ENCODE measurements around the gene FCHSD2. TPM values are rescaled to one million over a fixed set of nuclear protein-coding genes. Genes with fewer than 3 reads are reported as not detected.
A peak's percentile ranks its signal among the peaks of the same experiment; 100 is the strongest.

Gene FCHSD2
- total RNA-seq, 2 donors from 2014 or later, result 21.7 to 22.3 TPM

DNA sequence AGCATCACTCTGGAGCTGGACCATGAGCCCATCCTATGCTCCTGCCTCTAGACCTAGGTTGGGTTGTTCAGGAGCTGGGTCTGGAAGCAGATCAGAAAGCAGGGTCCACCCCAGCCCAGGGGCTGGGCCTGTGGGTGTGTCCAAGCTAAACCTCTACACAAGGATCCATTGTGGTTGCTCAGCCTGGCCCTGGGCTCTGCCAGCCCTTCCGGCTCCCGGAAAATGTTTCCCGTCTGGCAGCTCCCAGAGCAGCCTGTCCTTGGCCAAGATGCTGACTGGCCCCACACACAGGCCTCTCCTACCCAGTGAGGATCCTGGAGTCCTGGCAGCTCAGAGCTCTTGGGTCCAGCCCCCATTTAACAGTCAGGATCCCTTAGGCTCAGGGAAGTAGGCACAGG lies 35.3 kb upstream of the FCHSD2 start:
- Mint-ChIP-seq H3K27me3 (no peaks in the 10 kb centered on the region), H3K4me1 (no peaks in the 10 kb centered on the region), H3K4me3 (no peak overlapping the region), H3K9me3 (no peaks in the 10 kb centered on the region), H3K36me3 (ENCODE audit: low read depth) (no peaks in the 10 kb centered on the region), H3K27ac (no peak overlapping the region)
- ATAC-seq (replicated peaks), result no peak

DNA sequence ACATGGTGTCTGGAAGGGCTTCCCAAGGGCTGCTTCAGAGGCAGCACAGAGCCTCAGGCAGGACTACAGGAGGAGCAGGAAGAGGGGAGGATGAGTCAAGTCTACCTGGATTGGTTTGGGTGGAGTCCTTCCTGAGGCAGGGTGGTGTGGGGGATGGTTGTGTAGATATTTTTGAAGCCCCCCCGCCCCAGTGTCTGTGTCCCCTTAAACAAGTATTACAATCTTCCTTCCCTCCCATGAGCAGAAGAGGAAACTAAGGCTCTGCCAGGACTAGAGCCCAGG lies 34.7 kb upstream of the FCHSD2 start:
- Mint-ChIP-seq H3K4me1 (no peaks in the 10 kb centered on the region), H3K27me3 (no peaks in the 10 kb centered on the region), H3K9me3 (no peaks in the 10 kb centered on the region), H3K4me3 (no peak overlapping the region), H3K36me3 (ENCODE audit: low read depth) (no peaks in the 10 kb centered on the region), H3K27ac (peak overlapping the region; percentile 10)
- no peak for ATAC-seq (replicated peaks)

DNA sequence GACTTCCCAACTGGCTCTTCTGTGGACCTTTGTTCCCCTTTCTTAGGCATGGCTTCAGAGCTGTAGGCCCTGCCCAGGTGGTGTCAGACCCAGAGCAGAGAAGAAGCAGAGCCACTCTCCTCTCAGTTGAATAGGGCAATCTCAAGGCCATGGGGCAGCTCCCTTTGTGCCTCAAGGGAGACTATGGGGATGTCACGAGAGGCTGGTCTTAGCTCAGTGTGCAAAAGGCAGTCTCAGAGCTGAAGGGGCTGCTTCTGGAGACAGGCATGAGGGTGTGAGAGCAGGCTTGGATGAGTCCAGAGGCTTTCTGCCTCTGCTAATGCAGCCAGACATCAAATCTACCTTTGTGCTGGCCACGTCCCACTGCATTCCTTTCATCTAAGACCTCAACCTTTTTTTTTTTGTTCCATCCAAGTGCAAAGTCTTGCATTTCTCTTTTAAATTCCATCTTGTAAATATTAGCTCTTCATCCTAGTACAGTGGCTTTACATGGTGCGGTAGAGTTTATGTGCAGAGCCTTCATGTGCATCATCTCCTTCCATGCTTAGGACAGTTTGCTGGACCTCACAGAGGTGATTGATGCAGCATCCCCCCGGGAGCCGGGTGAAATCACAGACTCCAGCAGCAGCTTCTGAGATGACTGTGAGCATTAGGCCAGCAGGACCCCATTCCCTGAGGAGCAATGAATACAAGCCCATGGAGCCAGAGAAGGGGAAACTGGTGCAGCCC lies 34.2 kb upstream of the FCHSD2 start:
- Mint-ChIP-seq H3K27ac (peak overlapping the region; percentile 10), H3K36me3 (ENCODE audit: low read depth) (no peaks in the 10 kb centered on the region), H3K27me3 (no peaks in the 10 kb centered on the region), H3K9me3 (no peaks in the 10 kb centered on the region), H3K4me3 (no peak overlapping the region), H3K4me1 (no peaks in the 10 kb centered on the region)
- ATAC-seq (replicated peaks), result no peak

DNA sequence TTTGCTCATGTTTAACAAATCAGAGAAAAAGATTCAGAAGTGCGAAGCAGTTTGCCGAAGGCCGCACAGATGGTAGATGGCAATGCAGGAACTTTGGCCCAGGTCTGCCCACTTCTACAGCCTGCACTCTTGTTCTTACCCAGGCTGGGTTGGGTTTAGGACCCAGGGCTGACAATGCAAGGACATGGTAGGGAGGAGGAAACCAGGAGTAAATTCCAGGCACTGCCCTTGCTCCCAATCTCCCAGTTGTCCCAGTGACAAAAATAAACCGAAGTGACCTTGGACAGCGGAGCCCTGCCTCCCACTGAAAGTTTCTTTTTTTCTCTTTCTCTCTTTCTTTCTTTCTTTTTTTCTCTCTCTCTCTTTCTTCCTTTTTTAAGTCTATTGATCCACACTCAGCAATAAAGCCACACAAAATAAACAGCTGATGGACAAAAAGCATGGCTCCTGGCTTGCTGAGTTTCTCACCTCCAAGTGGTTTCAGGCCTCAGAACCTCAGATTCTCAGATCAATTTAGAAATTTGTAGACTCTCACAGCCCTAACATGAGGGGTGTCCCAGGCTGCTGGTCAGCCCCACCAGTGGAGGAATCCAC lies 33.5 kb upstream of the FCHSD2 start:
- H3K27me3 Mint-ChIP-seq, result no peaks in the 10 kb centered on the region
- ATAC-seq (replicated peaks), result no peak

DNA sequence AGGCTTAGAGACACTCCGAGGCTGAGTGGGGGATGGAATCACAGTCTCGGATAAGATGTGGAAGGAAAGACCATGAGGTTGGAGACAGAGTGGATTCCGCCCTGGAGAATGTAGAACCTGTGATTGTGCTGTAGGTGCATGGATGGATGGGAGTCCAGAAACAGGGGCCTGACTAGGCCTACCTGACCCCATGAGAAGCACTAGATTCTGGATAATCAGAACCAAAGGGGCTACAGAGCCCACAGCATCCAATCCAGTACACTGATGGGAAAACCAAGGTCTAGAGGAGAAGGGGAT lies 32.3 kb upstream of the FCHSD2 start:
- Mint-ChIP-seq H3K4me3 (no peak overlapping the region), H3K4me1 (no peaks in the 10 kb centered on the region), H3K36me3 (ENCODE audit: low read depth) (no peaks in the 10 kb centered on the region), H3K9me3 (no peaks in the 10 kb centered on the region), H3K27ac (no peak overlapping the region), H3K27me3 (no peaks in the 10 kb centered on the region)
- ATAC-seq (replicated peaks), result no peak

More for the DNA sequence above, 33.5 kb upstream of the FCHSD2 start:
- H3K36me3 Mint-ChIP-seq (ENCODE audit: low read depth), result no peaks in the 10 kb centered on the region
- H3K27ac Mint-ChIP-seq, result no peak overlapping the region
- H3K9me3 Mint-ChIP-seq, result no peaks in the 10 kb centered on the region
- H3K4me3 Mint-ChIP-seq, result no peak overlapping the region
- H3K4me1 Mint-ChIP-seq, result no peaks in the 10 kb centered on the region

DNA sequence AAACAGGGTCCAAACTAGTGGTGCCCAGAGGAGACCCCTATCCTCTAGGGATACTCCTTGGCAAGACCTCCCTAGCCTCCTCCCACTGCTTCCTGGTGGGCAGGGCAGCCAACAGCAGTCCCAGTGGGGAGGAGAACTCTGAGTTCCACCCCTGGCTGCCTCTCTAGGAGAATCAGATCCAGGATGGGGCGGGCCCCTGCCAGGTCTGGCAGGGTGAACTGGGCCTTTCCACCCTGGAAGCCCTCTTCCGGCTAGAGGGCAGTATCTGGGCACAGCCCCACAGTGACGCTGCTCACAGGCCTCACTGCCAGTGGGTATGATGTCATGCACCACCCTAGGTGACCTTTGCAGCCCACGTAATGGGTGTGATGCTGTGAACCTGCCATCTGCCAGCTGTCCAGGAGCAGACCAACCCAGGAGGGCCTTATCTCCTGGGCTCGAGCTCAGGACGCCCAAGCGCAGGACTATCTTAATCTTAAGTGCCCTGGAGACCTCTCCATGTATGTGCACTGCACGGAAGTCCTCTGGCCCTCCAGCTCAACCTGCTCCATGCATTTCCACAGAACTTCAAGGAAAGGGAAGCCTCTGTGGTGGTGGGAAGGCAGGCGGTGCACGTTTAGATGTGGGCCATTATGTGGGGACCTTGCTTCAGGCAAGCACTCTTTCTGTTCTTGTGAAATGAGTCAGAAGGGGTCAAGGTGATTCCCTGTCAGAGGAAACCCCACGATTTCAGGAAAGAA lies 31.8 kb upstream of the FCHSD2 start:
- Mint-ChIP-seq H3K36me3 (ENCODE audit: low read depth) (no peaks in the 10 kb centered on the region), H3K4me1 (no peaks in the 10 kb centered on the region), H3K27ac (no peak overlapping the region), H3K27me3 (no peaks in the 10 kb centered on the region), H3K4me3 (no peak overlapping the region), H3K9me3 (no peaks in the 10 kb centered on the region)
- ATAC-seq (replicated peaks), result no peak

DNA sequence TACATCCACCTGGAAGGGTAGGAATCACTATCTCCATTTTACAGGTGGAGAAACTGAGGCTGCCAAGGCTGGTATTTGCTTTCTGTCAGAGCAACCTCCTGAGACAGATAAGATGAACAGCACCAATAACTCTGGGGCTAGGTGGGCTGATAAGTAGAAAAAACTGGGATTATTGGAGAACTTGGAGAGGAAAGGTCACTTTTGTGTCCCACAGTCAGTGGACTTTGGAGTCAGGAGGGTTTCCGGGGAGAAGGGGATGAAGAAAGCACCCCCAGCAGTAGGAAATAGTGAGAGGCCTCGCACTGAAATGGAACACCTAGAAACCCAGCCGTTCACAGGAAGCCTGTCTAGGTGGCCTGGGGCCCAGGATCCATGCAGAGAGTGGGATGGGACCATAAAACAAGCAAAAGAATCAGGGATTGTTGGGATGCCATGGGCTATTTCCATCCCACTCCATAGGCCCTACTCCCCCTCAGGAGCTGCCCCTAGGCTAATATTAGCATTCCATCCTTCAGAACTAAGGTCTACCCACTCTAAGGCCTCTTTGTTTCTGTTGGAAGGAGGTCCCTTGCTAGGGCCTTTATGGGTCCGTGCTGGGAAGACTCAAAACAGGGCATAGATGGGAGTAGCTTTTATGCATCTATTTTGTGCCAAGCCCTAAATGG lies 31.0 kb upstream of the FCHSD2 start:
- H3K27ac Mint-ChIP-seq, result peak overlapping the region; percentile 36
- H3K9me3 Mint-ChIP-seq, result no peaks in the 10 kb centered on the region
- no peaks in the 10 kb centered on the region for H3K4me1 Mint-ChIP-seq
- ATAC-seq (replicated peaks), result no peak
- H3K36me3 Mint-ChIP-seq (ENCODE audit: low read depth), result no peaks in the 10 kb centered on the region
- no peak overlapping the region for H3K4me3 Mint-ChIP-seq
- H3K27me3 Mint-ChIP-seq, result no peaks in the 10 kb centered on the region

DNA sequence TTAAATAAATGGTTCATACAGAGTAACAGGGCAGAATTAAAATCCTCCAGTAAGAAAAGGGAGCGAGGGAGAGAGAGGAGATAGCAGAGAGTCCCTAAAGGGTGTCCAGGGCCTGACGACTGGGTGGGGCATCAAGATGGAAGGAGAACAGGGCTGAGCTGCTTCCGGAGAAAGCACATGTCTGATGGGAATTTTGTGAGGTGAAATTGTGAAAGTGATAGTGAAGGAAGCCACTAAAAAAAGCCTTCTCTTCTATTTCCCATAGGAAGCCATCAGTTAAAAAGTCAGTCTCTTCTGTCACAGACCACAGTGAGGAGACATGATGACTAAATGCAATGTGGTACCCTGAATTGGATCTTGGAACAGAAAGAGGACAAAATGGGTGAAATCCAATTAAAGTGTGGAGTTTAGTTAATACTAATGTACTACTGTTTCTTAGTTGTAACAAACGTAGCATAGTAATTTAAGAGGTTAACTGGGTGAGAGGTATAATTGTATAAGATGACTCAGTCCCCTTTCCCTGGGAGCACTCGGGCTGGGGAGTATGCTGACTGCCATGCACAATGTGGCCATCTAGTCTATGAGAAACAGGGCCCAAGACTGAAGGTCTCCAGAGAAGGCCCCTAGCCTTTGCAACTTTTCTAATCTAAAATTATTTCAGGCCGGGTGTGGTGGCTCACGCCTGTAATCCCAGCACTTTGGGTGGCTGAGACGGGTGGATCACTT lies 29.5 kb upstream of the FCHSD2 start:
- Mint-ChIP-seq H3K36me3 (ENCODE audit: low read depth) (no peaks in the 10 kb centered on the region), H3K4me3 (no peak overlapping the region), H3K27me3 (no peaks in the 10 kb centered on the region), H3K27ac (no peak overlapping the region), H3K4me1 (no peaks in the 10 kb centered on the region), H3K9me3 (no peaks in the 10 kb centered on the region)
- no peak for ATAC-seq (replicated peaks)

DNA sequence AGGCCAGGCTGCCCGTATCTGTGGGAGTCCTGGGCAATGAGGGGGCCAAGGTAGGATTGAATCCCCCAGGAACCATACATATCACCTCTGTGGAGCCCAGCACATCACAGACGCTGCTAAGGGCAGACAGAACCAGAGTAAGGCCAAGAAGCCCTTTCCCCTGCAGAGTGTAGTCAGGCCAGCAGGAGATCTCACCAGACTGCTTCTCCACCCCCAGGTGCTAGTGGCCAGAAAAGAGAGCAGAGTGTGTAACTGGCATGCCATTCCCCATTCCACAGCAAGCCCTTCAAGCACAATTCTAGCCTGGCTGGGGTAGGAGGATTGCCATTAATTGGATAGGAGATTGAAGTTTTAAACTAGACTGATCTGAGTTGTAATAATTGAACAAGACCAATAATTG lies 28.0 kb upstream of the FCHSD2 start:
- H3K4me3 Mint-ChIP-seq, result no peak overlapping the region
- H3K27ac Mint-ChIP-seq, result no peak overlapping the region
- H3K27me3 Mint-ChIP-seq, result no peaks in the 10 kb centered on the region
- no peaks in the 10 kb centered on the region for H3K9me3 Mint-ChIP-seq
- H3K4me1 Mint-ChIP-seq, result no peaks in the 10 kb centered on the region
- no peak for ATAC-seq (replicated peaks)
- no peaks in the 10 kb centered on the region for H3K36me3 Mint-ChIP-seq (ENCODE audit: low read depth)

DNA sequence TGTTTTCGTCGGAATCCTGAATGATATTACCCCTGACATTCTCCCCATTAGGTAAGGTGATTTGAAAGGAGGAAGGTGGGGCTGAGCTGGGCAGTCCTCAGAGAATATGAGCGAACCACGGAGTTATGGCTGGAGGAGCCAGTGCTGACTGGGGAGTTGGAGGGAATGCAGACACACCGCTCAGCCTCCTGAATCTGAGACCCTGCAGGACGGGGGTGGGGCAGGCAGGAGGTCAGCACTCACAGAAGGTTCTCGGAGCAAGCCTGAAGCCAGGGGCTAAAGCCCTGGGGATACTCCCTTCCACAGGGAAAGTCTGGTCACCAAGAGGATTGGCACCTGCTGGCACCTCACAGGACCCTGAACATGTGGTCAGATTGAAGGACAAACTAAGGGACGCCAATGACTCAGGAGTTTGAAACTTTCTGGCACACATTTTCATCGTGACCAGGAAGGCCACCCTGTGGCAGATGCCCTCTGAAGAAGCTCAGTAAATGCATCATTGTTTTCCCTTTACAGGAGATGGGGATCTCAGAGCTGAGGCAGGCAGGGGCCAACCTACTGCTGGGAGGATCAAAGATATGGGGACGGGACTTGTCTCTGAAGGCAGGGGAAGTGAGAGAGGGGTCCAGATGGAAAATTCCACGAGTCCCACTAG lies 26.9 kb upstream of the FCHSD2 start:
- Mint-ChIP-seq H3K4me1 (no peaks in the 10 kb centered on the region), H3K36me3 (ENCODE audit: low read depth) (no peaks in the 10 kb centered on the region), H3K27me3 (no peaks in the 10 kb centered on the region), H3K9me3 (no peaks in the 10 kb centered on the region), H3K27ac (no peak overlapping the region), H3K4me3 (no peak overlapping the region)
- no peak for ATAC-seq (replicated peaks)

DNA sequence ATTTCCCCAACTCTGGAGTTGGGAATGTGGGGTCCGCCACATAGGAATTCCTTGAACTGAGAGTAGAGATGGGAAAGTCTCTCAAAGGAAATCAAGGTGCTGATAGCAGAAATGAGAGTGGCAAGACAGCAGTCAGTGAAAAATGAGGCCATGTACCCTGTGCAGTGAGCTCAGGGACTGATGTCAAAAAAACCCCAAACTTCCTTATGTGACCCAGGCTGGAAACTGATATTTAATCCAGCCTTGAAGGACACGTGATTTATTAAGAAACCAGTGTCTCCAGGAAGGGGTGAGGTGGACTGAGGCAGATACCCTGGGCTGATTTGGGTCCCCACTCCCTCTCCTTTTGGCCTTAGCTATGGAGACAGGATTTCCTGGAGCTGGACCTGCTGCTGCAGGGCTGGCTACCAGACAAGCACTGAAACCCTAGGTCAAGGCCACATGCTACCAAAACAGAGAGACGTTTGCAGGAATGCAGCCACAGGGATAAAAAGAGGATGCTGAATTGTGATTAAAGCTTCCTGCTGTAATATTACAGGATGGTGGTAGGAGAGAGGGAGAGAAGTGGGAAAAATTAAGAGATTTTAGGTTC lies 25.3 kb upstream of the FCHSD2 start:
- ATAC-seq (replicated peaks), result no peak
- H3K4me3 Mint-ChIP-seq, result no peak overlapping the region
- no peaks in the 10 kb centered on the region for H3K4me1 Mint-ChIP-seq
- H3K36me3 Mint-ChIP-seq (ENCODE audit: low read depth), result no peaks in the 10 kb centered on the region
- no peaks in the 10 kb centered on the region for H3K27me3 Mint-ChIP-seq
- H3K9me3 Mint-ChIP-seq, result no peaks in the 10 kb centered on the region
- H3K27ac Mint-ChIP-seq, result no peak overlapping the region

DNA sequence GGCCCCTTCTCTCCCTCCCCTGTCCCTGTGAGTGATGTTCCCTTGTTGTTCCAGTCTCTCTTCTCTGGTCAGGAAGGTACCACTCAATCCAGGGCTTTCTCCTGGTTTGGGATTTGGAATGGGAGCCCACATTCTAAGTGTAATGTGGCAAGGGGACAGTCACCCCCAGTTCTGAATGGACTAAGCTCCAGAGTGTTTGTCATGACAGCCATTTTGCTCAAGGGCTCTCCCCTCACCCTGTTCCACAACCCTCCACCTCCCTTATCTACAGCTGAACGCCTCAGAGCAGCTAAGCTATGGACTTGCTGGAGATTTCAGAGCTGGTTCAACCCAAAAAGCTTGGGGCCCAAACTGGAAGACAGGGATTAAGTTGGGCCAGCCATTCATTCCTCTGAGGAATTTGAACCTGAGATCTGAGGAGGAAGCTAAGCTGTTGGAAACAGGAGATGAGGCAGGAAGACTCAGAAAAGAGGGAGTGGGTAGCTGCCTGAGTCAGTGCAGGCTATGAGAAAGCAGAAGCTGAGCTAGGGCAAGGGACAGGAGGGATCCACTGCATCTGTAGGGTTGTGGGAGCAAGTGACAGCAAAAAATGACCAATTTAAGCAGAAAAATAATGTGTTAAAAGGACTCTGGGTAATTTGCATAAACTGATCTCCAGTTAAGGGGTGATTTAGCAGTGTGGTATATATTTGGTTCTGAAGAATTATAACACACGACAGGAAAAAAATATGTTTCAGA lies 22.9 kb upstream of the FCHSD2 start:
- Mint-ChIP-seq H3K27ac (no peak overlapping the region), H3K27me3 (no peaks in the 10 kb centered on the region), H3K36me3 (ENCODE audit: low read depth) (no peaks in the 10 kb centered on the region), H3K4me1 (no peaks in the 10 kb centered on the region), H3K4me3 (no peak overlapping the region), H3K9me3 (no peaks in the 10 kb centered on the region)
- no peak for ATAC-seq (replicated peaks)

DNA sequence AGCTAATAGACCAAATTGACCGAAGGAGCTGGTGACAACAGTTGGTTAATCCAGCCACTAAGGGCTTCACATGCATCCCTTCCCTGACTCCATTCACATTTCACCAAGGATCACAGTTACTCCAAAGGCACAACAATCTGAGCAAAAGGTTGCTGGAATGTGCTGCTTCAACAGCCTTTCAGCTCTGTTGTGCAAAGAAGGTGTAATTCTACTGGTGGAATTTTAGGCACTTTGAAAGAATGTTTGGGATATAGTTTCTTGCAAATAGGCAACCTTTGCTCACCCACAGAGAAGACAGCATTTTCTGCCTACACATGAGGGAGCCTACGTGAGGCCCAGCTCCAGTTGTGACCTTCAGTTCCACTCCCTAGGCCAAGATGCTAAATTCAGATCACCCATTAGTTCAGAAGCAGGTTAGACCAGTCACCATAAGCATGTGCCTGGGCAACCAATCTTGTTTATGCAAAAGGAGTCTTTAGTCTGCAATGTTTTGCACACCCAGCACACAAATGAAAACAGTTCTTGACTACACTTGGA lies 21.6 kb upstream of the FCHSD2 start:
- Mint-ChIP-seq H3K36me3 (ENCODE audit: low read depth) (no peaks in the 10 kb centered on the region), H3K9me3 (no peaks in the 10 kb centered on the region), H3K4me3 (no peak overlapping the region), H3K4me1 (no peaks in the 10 kb centered on the region), H3K27ac (no peak overlapping the region), H3K27me3 (no peaks in the 10 kb centered on the region)
- no peak for ATAC-seq (replicated peaks)
